Measurements from ENCODE around the gene KRT37. TPM values are rescaled to one million over a fixed set of nuclear protein-coding genes. Genes with fewer than 3 reads are reported as not detected.
"Not testable (repeated sequence)": the region's sequence is repeated elsewhere in the genome, so short reads cannot be mapped to it uniquely, and the experiment has no call there.

Gene KRT37
- total RNA-seq, 1 donor from 2014 or later: not detected

GRCh38 chr17:41386227-41386626 is 38.2 kb downstream of the KRT37 start:
- intact Hi-C loops (cut with DNase I): no loop called here

GRCh38 chr17:41383690-41384089 is 40.7 kb downstream of the KRT37 start:
- Histone ChIP-seq H3K4me3 (no peak overlapping the region), H3K9me3 (no peaks in the 10 kb centered on the region), H3K27ac (no peak overlapping the region), H3K27me3 (no peaks in the 10 kb centered on the region), H3K36me3 (no peaks in the 10 kb centered on the region), H3K4me1 (no peaks in the 10 kb centered on the region)
- no peak for TF ChIP-seq CTCF (IDR thresholded peaks at IDR 0.05)
- TF ChIP-seq POLR2AphosphoS5 (IDR thresholded peaks at IDR 0.05; ENCODE audit: insufficient read depth in 1 of 2, low read depth in 1 of 2): no peak
- no peak for TF ChIP-seq POLR2A (IDR thresholded peaks at IDR 0.05)
- DNase-seq (ENCODE audit: extremely low spot score in 2 of 2): no peak
- intact Hi-C loops (cut with DNase I): no loop called here

More at GRCh38 chr17:41386227-41386626, 38.2 kb downstream of the KRT37 start:
- Histone ChIP-seq H3K4me1 (no peaks in the 10 kb centered on the region), H3K9me3 (no peaks in the 10 kb centered on the region), H3K36me3 (no peaks in the 10 kb centered on the region), H3K27ac (no peak overlapping the region), H3K4me3 (no peak overlapping the region), H3K27me3 (no peaks in the 10 kb centered on the region)
- no peak for DNase-seq (ENCODE audit: extremely low spot score in 2 of 2)
- TF ChIP-seq POLR2AphosphoS5 (IDR thresholded peaks at IDR 0.05; ENCODE audit: insufficient read depth in 1 of 2, low read depth in 1 of 2) (no peak), POLR2A (IDR thresholded peaks at IDR 0.05) (no peak), CTCF (IDR thresholded peaks at IDR 0.05) (no peak)

GRCh38 chr17:41382394-41382793 is 42.0 kb downstream of the KRT37 start:
- no peak for DNase-seq (ENCODE audit: extremely low spot score in 2 of 2)
- Histone ChIP-seq H3K4me1 (peaks cover 7% of the 10 kb centered on the region), H3K36me3 (no peaks in the 10 kb centered on the region), H3K27me3 (no peaks in the 10 kb centered on the region), H3K9me3 (no peaks in the 10 kb centered on the region), H3K4me3 (no peak overlapping the region), H3K27ac (no peak overlapping the region)
- intact Hi-C loops (cut with DNase I): no loop called here
- TF ChIP-seq POLR2A (IDR thresholded peaks at IDR 0.05): no peak
- no peak for TF ChIP-seq POLR2AphosphoS5 (IDR thresholded peaks at IDR 0.05; ENCODE audit: insufficient read depth in 1 of 2, low read depth in 1 of 2)
- no peak for TF ChIP-seq CTCF (IDR thresholded peaks at IDR 0.05)

- peak in 1 of 2 donors; percentile 47 for DNase-seq (ENCODE audit: extremely low spot score in 2 of 2)
- H3K36me3 ChIP-seq; H3K27ac ChIP-seq; intact Hi-C loops (cut with DNase I); H3K9me3 ChIP-seq; H3K4me3 ChIP-seq; H3K27me3 ChIP-seq: not testable (repeated sequence)
- H3K4me1 ChIP-seq: peaks cover 12% of the 10 kb centered on the region
Observed at GRCh38 chr17:41381943-41382342, 42.4 kb downstream of the KRT37 start, which contains the start of gene KRT34. TSS of gene KRT34 (minus strand) at chr17:41382306. CDS start at chr17:41382246, 60 bp downstream.

GRCh38 chr17:41380091-41380490 is 44.3 kb downstream of the KRT37 start:
- H3K4me3 ChIP-seq; H3K9me3 ChIP-seq; H3K36me3 ChIP-seq; H3K27me3 ChIP-seq; intact Hi-C loops (cut with DNase I); H3K27ac ChIP-seq; DNase-seq (ENCODE audit: extremely low spot score in 2 of 2): not testable (repeated sequence)
- peaks cover 15% of the 10 kb centered on the region for H3K4me1 ChIP-seq

GRCh38 chr17:41377546-41377945 is 46.8 kb downstream of the KRT37 start:
- Histone ChIP-seq H3K4me1 (peaks cover 15% of the 10 kb centered on the region), H3K36me3 (no peaks in the 10 kb centered on the region), H3K27me3 (no peaks in the 10 kb centered on the region), H3K27ac (peak overlapping the region; percentile 43), H3K4me3 (no peak overlapping the region), H3K9me3 (no peaks in the 10 kb centered on the region)
- no peak for DNase-seq (ENCODE audit: extremely low spot score in 2 of 2)
- TF ChIP-seq POLR2AphosphoS5 (IDR thresholded peaks at IDR 0.05; ENCODE audit: insufficient read depth in 1 of 2, low read depth in 1 of 2) (no peak), POLR2A (IDR thresholded peaks at IDR 0.05) (no peak), CTCF (IDR thresholded peaks at IDR 0.05) (no peak)
- intact Hi-C loops (cut with DNase I): no loop called here

Small RNAs within 50 kb of the gene (small RNA-seq; reads per million reads assigned to genes)
- gene RNU2-32P: not detected

Other genes with a start within 250 kb of the KRT37 start
- gene KRTAP4-2, start 246.4 kb downstream of the KRT37 start, total RNA-seq: not detected
- not detected for gene KRTAP4-1, start 239.7 kb downstream of the KRT37 start, total RNA-seq
- not detected for gene KRTAP9-1, start 234.7 kb downstream of the KRT37 start, total RNA-seq
- not detected for gene KRTAP9-2, start 197.9 kb downstream of the KRT37 start, total RNA-seq
- not detected for gene KRTAP9-3, start 192.1 kb downstream of the KRT37 start, total RNA-seq
- gene KRTAP9-8, start 186.6 kb downstream of the KRT37 start, total RNA-seq: not detected
- gene KRTAP9-4, start 174.9 kb downstream of the KRT37 start, total RNA-seq: not detected
- not detected for gene KRTAP9-9, start 169.2 kb downstream of the KRT37 start, total RNA-seq
- gene KRTAP9-6, start 159.2 kb downstream of the KRT37 start, total RNA-seq: not detected
- gene KRTAP9-7, start 148.9 kb downstream of the KRT37 start, total RNA-seq: not detected
- not detected for gene KRTAP29-1, start 121.7 kb downstream of the KRT37 start, total RNA-seq
- not detected for gene KRTAP16-1, start 115.3 kb downstream of the KRT37 start, total RNA-seq
- gene KRTAP17-1, start 108.9 kb downstream of the KRT37 start, total RNA-seq: not detected
- gene KRT33A, start 73.8 kb downstream of the KRT37 start, total RNA-seq: 1.5 TPM
- not detected for gene KRT33B, start 54.8 kb downstream of the KRT37 start, total RNA-seq
- gene KRT34, start 42.3 kb downstream of the KRT37 start, total RNA-seq: 0.74 TPM
- gene KRT31, start 27.0 kb downstream of the KRT37 start, total RNA-seq: not detected
- not detected for gene KRT38, start 16.4 kb upstream of the KRT37 start, total RNA-seq
- gene KRT32, start 42.8 kb upstream of the KRT37 start, total RNA-seq: not detected
- not detected for gene KRT35, start 56.6 kb upstream of the KRT37 start, total RNA-seq
- gene KRT36, start 65.3 kb upstream of the KRT37 start, total RNA-seq: not detected
- 10,968 TPM for gene KRT13, start 81.0 kb upstream of the KRT37 start, total RNA-seq
- gene KRT15, start 94.3 kb upstream of the KRT37 start, total RNA-seq: 931 TPM
- 198 TPM for gene KRT19, start 103.7 kb upstream of the KRT37 start, total RNA-seq
- gene KRT9, start 147.5 kb upstream of the KRT37 start, total RNA-seq: not detected
- 1,546 TPM for gene KRT14, start 162.3 kb upstream of the KRT37 start, total RNA-seq
- gene KRT16, start 188.2 kb upstream of the KRT37 start, total RNA-seq: 872 TPM
- gene KRT17, start 200.0 kb upstream of the KRT37 start, total RNA-seq: 165 TPM